OCI-LY7 (cell line): ENCODE measurements around the gene OVCH2.
"Not testable (repeated sequence)": the region's sequence is repeated elsewhere in the genome, so short reads cannot be mapped to it uniquely, and the experiment has no call there.

ENCODE experiments used
- EZH2phosphoT487 ChIP-seq: fragments of 200-600 bp; sonication (generic); IDR thresholded peaks from 2 replicates; pipeline ENCODE4 v1.6.1; 2018; ENCODE audit warnings: low read depth, borderline replicate concordance, mild to moderate bottlenecking, mixed run types, antibody characterized with exemption, low read length, moderate library complexity, mixed read lengths
- TF ChIP-seq, protein P1 (sequence below): fragments of 200-600 bp; sonication (generic); conservative IDR thresholded peaks from 2 replicates; pipeline ENCODE4 v1.5.1; 2014; ENCODE audit warnings: mild to moderate bottlenecking, antibody characterized with exemption, low read length, moderate library complexity, mixed read lengths

- TF ChIP-seq, protein P1, sequence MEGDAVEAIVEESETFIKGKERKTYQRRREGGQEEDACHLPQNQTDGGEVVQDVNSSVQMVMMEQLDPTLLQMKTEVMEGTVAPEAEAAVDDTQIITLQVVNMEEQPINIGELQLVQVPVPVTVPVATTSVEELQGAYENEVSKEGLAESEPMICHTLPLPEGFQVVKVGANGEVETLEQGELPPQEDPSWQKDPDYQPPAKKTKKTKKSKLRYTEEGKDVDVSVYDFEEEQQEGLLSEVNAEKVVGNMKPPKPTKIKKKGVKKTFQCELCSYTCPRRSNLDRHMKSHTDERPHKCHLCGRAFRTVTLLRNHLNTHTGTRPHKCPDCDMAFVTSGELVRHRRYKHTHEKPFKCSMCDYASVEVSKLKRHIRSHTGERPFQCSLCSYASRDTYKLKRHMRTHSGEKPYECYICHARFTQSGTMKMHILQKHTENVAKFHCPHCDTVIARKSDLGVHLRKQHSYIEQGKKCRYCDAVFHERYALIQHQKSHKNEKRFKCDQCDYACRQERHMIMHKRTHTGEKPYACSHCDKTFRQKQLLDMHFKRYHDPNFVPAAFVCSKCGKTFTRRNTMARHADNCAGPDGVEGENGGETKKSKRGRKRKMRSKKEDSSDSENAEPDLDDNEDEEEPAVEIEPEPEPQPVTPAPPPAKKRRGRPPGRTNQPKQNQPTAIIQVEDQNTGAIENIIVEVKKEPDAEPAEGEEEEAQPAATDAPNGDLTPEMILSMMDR = not testable (repeated sequence)
- not testable (repeated sequence) for TF ChIP-seq EZH2phosphoT487
Measured at GRCh38 chr11:7734767-7735166, 28.5 kb upstream of the OVCH2 start.
